CD14-positive monocyte (primary cell): ENCODE data around the gene SLC1A3. TPM values are rescaled to one million over a fixed set of nuclear protein-coding genes. Genes with fewer than 3 reads are reported as not detected.

ENCODE experiments used
- DNase-seq, 3 donors: peaks; one replicate each; pipeline ENCODE4 v3.0.0-alpha.2; 2011 to 2022
- H2AFZ ChIP-seq: 2 replicates; pipeline ENCODE4 v1.6.0; 2012; ENCODE audit warnings: mild to moderate bottlenecking, low read depth, low read length, inconsistent platforms; ENCODE audit not compliant: insufficient read depth, poor library complexity, severe bottlenecking
- H3K27ac ChIP-seq, 2 donors: 1 replicate in 1 of 2; 2 replicates in 1 of 2; pipeline ENCODE4 v1.5.1; 2012 to 2013; ENCODE audit warnings: low read length in 2 of 2, control low read depth in 1 of 2, inconsistent platforms in 1 of 2, low read depth in 1 of 2, mild to moderate bottlenecking in 1 of 2
- H3K27me3 ChIP-seq, 2 donors: one replicate each; pipeline versions ENCODE4 v1.6.0 to v1.6.1; 2011 to 2013; ENCODE audit warnings: low read length in 2 of 2; ENCODE audit not compliant: control insufficient read depth in 2 of 2, insufficient read depth in 2 of 2
- H3K36me3 ChIP-seq, 2 donors: replicated peaks in 1 of 2; 1 replicate in 1 of 2; 2 replicates in 1 of 2; pipeline versions ENCODE4 v1.5.1 to v1.6.1; 2012 to 2013; ENCODE audit warnings: low read length in 2 of 2, control low read depth in 1 of 2, inconsistent platforms in 1 of 2, mild to moderate bottlenecking in 1 of 2; ENCODE audit not compliant: insufficient read depth in 2 of 2, control insufficient read depth in 1 of 2
- H3K4me1 ChIP-seq, 2 donors: 1 replicate in 1 of 2; 2 replicates in 1 of 2; pipeline versions ENCODE4 v1.5.1 to v1.6.1; 2012 to 2013; ENCODE audit warnings: low read length in 2 of 2, control low read depth in 1 of 2, inconsistent platforms in 1 of 2, mild to moderate bottlenecking in 1 of 2, moderate library complexity in 1 of 2; ENCODE audit not compliant: insufficient read depth in 2 of 2, control insufficient read depth in 1 of 2
- H3K4me2 ChIP-seq: replicated peaks from 2 replicates; pipeline ENCODE3; 2012; ENCODE audit warnings: low read length, moderate library complexity, mild to moderate bottlenecking; ENCODE audit not compliant: poor library complexity, severe bottlenecking; ENCODE audit errors: extremely low read depth
- H3K4me3 ChIP-seq, 3 experiments: fragments of 200-600 bp in 1 of 3; sonication (generic) in 1 of 3; replicated peaks in 1 of 3; 1 replicate in 2 of 3; 2 replicates in 1 of 3; pipeline ENCODE4 v1.5.1; 2011 to 2013; ENCODE audit warnings: low read length in 3 of 3, mild to moderate bottlenecking in 3 of 3, control low read depth in 2 of 3, low read depth in 2 of 3, inconsistent platforms in 1 of 3, moderate library complexity in 1 of 3
- H3K79me2 ChIP-seq: 2 replicates; pipeline ENCODE4 v1.6.0; 2012; ENCODE audit warnings: mild to moderate bottlenecking, control low read depth, inconsistent platforms, low read length, moderate library complexity; ENCODE audit not compliant: insufficient read depth
- H3K9ac ChIP-seq: 2 replicates; pipeline ENCODE4 v1.6.0; 2017; ENCODE audit warnings: low read length, mild to moderate bottlenecking; ENCODE audit not compliant: insufficient read depth, poor library complexity, severe bottlenecking
- H3K9me3 ChIP-seq, 2 donors: replicated peaks in 1 of 2; 1 replicate in 1 of 2; 2 replicates in 1 of 2; pipeline versions ENCODE4 v1.5.1 to v1.6.1; 2012 to 2013; ENCODE audit warnings: low read length in 2 of 2, control low read depth in 1 of 2; ENCODE audit not compliant: control insufficient read depth in 1 of 2, insufficient read depth in 1 of 2
- H4K20me1 ChIP-seq: 2 replicates; pipeline ENCODE4 v1.6.0; 2012; ENCODE audit warnings: mild to moderate bottlenecking, low read length, control low read depth, moderate library complexity; ENCODE audit not compliant: insufficient read depth
- H3K27ac Mint-ChIP-seq, 7 donors: one replicate each; pipeline ENCODE4 v1.8.0; 2020; ENCODE audit warnings: mild to moderate bottlenecking in 7 of 7, mixed read lengths in 7 of 7, moderate library complexity in 6 of 7, inconsistent platforms in 2 of 7
- H3K27me3 Mint-ChIP-seq, 3 donors: one replicate each; pipeline ENCODE4 v1.8.0; 2021 to 2022; ENCODE audit warnings: low read depth in 3 of 3, mild to moderate bottlenecking in 3 of 3, mixed read lengths in 3 of 3, moderate library complexity in 3 of 3, inconsistent platforms in 1 of 3
- H3K36me3 Mint-ChIP-seq, 2 donors: one replicate each; pipeline ENCODE4 v1.8.0; 2020; ENCODE audit warnings: mixed read lengths in 2 of 2, inconsistent platforms in 1 of 2, mild to moderate bottlenecking in 1 of 2
- H3K4me1 Mint-ChIP-seq: one replicate; pipeline ENCODE4 v1.8.0; 2020; ENCODE audit warnings: mild to moderate bottlenecking, mixed read lengths
- H3K4me3 Mint-ChIP-seq, 2 donors: one replicate each; pipeline ENCODE4 v1.8.0; 2020; ENCODE audit warnings: mild to moderate bottlenecking in 2 of 2, mixed read lengths in 2 of 2, moderate library complexity in 1 of 2
- H3K9me3 Mint-ChIP-seq, 7 donors: one replicate each; pipeline ENCODE4 v1.8.0; 2020 to 2022; ENCODE audit warnings: mixed read lengths in 7 of 7, mild to moderate bottlenecking in 6 of 7, moderate library complexity in 6 of 7, inconsistent platforms in 2 of 7
- WGBS: methylation state at CpG from one replicate; pipeline ENCODE4 v1.1.5; 2013; ENCODE audit warnings: missing lambda C conversion rate; ENCODE audit not compliant: insufficient coverage; 5-methylcytosine and 5-hydroxymethylcytosine counted together
- intact Hi-C, 2 donors: fragments of 100-400 bp; cut with micrococcal nuclease; formaldehyde crosslinking; loops; one replicate each; pipeline versions ENCODE4 v1.15.0 to v1.15.1; 2023
- polyA plus RNA-seq, 3 donors: library from polyadenylated mRNA; depleted of rRNA in 1 of 3; unstranded in 2 of 3; stranded (reverse) in 1 of 3; fragments of 300-500 nt in 2 of 3; fragments of >200 nt in 1 of 3; fragmentation: Illumina TruSeq in 2 of 3; gene quantifications; 1 replicate in 2 of 3; 2 replicates in 1 of 3; pipeline ENCODE4 v1.2.3, GENCODE V29; 2012 to 2021
- TF ChIP-seq, protein P1 (sequence below): fragments of 200-600 bp; IDR thresholded peaks from one replicate; pipeline ENCODE4 v1.8.0; 2022; ENCODE audit warnings: antibody characterized with exemption, mild to moderate bottlenecking

The SLC1A3 gene
- polyA plus RNA-seq, 3 donors = 1.2 to 3.3 (median 1.3) TPM

DNA sequence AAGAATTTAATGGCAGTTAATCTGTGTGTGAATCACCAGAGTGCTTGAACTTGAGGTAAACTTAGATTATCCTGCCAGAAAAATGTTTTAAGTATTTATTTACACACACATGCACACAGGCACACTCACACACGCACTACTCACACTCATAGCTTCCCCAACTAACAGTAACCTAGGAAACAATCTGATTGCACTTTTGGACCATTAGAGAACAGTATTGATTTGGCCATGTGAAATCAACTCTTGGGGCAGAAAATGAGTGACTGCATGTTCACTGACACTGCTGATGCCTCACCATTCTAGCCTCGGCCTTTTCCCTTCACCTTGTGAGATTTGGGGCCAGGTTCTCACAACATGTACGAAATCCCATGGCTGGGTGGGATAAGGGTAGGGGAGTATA lies 64.1 kb downstream of the SLC1A3 start:
- Histone ChIP-seq H3K36me3 (peaks cover 18 to 46% of the 10 kb centered on the region in 2 donors), H3K27me3 (no peaks in the 10 kb centered on the region), H3K27ac (no peak overlapping the region), H3K9ac (no peak overlapping the region), H3K4me3 (no peak overlapping the region), H3K79me2 (no peaks in the 10 kb centered on the region), H2AFZ (no peak overlapping the region), H3K4me1 (peaks cover 7 to 10% of the 10 kb centered on the region in 2 donors), H3K9me3 (no peaks in the 10 kb centered on the region), H4K20me1 (no peaks in the 10 kb centered on the region), H3K4me2 (no peak overlapping the region)
- TF ChIP-seq, protein P1, sequence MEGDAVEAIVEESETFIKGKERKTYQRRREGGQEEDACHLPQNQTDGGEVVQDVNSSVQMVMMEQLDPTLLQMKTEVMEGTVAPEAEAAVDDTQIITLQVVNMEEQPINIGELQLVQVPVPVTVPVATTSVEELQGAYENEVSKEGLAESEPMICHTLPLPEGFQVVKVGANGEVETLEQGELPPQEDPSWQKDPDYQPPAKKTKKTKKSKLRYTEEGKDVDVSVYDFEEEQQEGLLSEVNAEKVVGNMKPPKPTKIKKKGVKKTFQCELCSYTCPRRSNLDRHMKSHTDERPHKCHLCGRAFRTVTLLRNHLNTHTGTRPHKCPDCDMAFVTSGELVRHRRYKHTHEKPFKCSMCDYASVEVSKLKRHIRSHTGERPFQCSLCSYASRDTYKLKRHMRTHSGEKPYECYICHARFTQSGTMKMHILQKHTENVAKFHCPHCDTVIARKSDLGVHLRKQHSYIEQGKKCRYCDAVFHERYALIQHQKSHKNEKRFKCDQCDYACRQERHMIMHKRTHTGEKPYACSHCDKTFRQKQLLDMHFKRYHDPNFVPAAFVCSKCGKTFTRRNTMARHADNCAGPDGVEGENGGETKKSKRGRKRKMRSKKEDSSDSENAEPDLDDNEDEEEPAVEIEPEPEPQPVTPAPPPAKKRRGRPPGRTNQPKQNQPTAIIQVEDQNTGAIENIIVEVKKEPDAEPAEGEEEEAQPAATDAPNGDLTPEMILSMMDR = no peak
- peaks cover 15 to 27% of the 10 kb centered on the region in 2 donors for H3K36me3 Mint-ChIP-seq
- H3K9me3 Mint-ChIP-seq = peaks cover 0 to 2% (median 0%) of the 10 kb centered on the region in 7 donors
- intact Hi-C loops = no loop called here
- WGBS = 100% methylated on average over 2 of the region's 3 CpGs
- H3K27ac Mint-ChIP-seq = no peak overlapping the region
- no peak for DNase-seq
- H3K4me3 Mint-ChIP-seq = no peak overlapping the region
- H3K4me1 Mint-ChIP-seq = peaks cover 16% of the 10 kb centered on the region
- no peaks in the 10 kb centered on the region for H3K27me3 Mint-ChIP-seq

DNA sequence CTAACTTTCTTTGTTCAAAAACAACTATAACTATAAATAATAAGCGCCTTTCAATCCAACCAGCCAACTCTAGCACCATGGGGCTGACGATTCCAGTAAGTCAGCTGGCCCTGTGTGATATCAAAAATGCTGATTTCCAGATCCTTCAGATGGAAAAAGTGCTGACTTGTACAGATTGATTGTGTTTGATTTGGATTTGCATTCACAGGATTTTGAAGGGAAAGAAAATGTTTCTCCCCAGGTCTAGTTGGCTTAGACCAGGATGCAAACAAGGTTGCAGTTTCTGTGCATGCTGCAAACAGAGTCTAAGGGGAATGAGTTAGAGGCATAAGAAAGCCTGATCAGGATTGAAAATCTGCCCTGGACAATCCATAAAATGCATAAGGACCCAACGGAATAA lies 68.9 kb downstream of the SLC1A3 start:
- Mint-ChIP-seq H3K27me3 (peaks cover 0 to 2% (median 0%) of the 10 kb centered on the region in 3 donors), H3K4me3 (no peak overlapping the region), H3K9me3 (no peaks in the 10 kb centered on the region), H3K4me1 (peaks cover 31% of the 10 kb centered on the region), H3K27ac (no peak overlapping the region), H3K36me3 (peaks cover 15 to 20% of the 10 kb centered on the region in 2 donors)
- H3K36me3 ChIP-seq = peaks cover 18 to 40% of the 10 kb centered on the region in 2 donors
- no peak overlapping the region for H2AFZ ChIP-seq
- H3K79me2 ChIP-seq = no peaks in the 10 kb centered on the region
- H3K4me1 ChIP-seq = peaks cover 36% of the 10 kb centered on the region in 2 donors
- H3K9ac ChIP-seq = no peak overlapping the region
- no peaks in the 10 kb centered on the region for H3K27me3 ChIP-seq
- TF ChIP-seq, protein P1 = no peak
- WGBS = no CpG with 5 or more reads among the region's 3 CpGs
- H3K9me3 ChIP-seq = no peaks in the 10 kb centered on the region
- DNase-seq = no peak
- H3K4me2 ChIP-seq = no peak overlapping the region
- intact Hi-C loops = no loop called here
- no peak overlapping the region for H3K27ac ChIP-seq
- H4K20me1 ChIP-seq = no peaks in the 10 kb centered on the region
- H3K4me3 ChIP-seq = no peak overlapping the region
